HG03039 (cell line): ENCODE results near the gene PAPPA2.

ENCODE experiments used
- ATAC-seq: cut with Tn5 transposase; IDR thresholded peaks from one replicate; pipeline ENCODE4 v1.9.1; 2021; ENCODE audit warnings: mild to moderate bottlenecking, moderate library complexity; ENCODE audit not compliant: unreplicated experiment

Gene PAPPA2

DNA sequence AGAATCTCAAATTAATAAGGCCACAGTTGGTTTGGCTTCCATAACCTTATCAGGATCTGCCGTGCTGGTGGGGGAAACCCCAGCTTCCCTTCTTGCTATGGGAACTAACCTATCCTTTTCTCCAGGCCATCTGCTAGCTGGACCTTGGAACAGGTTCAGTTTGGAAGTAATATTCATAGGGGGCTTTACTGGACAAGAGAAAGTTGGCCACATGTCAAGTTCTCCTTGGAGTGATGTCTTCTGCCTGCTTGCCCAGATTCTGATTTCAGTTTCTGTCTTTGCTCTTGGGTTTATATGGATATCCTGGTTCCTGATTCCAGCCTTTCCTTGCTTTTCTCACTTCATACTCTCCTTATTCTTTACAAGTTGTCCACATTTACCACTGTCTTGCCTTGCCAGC, 421.9 kb downstream of the PAPPA2 start:
- no peak for ATAC-seq

DNA sequence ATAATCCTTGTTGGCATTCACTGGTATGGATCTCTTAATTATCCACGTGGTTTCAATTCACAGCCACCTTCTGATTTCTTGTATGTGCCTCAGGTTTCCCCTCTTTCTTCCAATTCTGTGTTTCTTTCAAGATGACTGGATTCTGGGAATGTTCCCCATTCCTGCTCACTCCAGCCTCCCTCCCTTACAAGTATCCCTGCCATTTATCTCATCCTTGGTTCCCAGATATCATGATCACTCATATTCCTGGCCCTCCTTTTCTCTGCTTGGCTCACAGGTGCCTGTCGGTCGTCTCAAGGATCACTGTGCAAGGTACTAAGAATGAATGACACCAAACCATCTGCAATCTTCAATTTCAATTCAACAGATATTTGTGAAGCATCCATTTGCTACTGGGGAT, 422.4 kb downstream of the PAPPA2 start:
- no peak for ATAC-seq

DNA sequence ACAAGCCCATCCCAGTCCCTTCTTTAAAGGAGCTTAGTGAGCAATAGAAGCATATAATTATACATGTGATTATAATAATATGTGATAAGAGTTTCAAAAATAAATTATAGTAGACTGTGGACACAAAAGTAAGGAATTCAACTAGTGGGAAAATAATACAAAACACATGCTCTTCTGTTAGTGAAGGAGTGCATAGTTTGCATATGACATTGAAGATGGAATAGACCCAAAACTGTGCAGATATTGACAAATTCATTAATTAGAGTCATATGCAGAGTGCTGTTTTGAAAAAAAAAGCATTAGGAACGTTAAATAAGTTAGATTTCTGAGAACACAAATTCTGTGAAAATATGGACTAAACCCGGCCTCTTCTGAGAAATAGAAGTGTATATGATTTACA, 422.8 kb downstream of the PAPPA2 start:
- no peak for ATAC-seq

- ATAC-seq = no peak
Observed at GRCh38 chr1:176888471-176889032, 425.6 kb downstream of the PAPPA2 start.

- ATAC-seq = no peak
Observed at GRCh38 chr1:176893625-176894352, 430.8 kb downstream of the PAPPA2 start.

DNA sequence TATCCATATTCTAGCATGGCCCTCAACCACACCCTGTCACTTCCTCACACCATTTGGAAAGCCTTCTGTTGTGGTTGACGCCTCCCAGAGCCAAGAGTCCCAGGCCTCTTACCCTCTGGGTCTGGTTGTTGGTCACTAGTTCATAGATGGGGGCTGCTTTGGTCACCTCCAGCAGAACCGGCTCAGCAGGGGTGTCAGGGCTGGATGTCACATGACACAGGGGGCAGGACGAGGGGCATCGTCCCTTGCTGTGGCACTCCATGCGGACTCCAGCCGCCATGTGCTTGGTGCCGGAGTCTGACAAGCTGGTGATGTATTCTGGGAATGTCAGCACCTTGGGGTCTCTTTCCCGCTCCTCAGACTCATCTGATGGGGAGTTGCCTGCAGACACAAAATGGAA, 431.5 kb downstream of the PAPPA2 start:
- ATAC-seq = no peak
